EH (cell line): Measurements from ENCODE around the gene TIMMDC1.
"Not testable (repeated sequence)": the region's sequence is repeated elsewhere in the genome, so short reads cannot be mapped to it uniquely, and the experiment has no call there.

Source experiments
- DNase-seq: peaks from one replicate; pipeline ENCODE4 v3.0.0-alpha.2; 2015; ENCODE audit warnings: low read depth

TIMMDC1 gene

GRCh38 chr3:119510690-119511089 lies 12.3 kb downstream of the TIMMDC1 start:
- no peak for DNase-seq

- DNase-seq, result no peak
These were observed 16.3 kb downstream of the TIMMDC1 start for GRCh38 chr3:119514637-119515036.

- DNase-seq, result no peak
These were observed 18.8 kb downstream of the TIMMDC1 start for GRCh38 chr3:119517112-119517511.

DNA sequence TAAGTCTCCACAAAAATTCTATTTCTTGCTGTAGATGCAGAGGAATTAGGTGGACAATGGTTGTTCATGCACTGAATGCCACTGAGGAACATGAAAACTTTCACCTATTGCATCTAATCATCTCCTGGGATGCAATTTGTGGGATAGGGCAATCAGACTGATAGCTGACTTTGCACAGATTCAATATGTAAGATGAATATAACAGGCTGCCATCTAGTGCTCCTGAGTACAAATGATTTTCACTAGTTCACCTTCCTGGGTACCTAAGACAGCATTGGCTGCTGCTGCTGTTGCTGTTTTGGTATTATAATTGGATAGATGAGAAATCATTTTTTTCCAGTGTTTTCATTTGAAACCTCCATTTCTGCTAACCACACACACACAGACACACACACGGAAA lies 19.7 kb downstream of the TIMMDC1 start:
- DNase-seq, result no peak

DNA sequence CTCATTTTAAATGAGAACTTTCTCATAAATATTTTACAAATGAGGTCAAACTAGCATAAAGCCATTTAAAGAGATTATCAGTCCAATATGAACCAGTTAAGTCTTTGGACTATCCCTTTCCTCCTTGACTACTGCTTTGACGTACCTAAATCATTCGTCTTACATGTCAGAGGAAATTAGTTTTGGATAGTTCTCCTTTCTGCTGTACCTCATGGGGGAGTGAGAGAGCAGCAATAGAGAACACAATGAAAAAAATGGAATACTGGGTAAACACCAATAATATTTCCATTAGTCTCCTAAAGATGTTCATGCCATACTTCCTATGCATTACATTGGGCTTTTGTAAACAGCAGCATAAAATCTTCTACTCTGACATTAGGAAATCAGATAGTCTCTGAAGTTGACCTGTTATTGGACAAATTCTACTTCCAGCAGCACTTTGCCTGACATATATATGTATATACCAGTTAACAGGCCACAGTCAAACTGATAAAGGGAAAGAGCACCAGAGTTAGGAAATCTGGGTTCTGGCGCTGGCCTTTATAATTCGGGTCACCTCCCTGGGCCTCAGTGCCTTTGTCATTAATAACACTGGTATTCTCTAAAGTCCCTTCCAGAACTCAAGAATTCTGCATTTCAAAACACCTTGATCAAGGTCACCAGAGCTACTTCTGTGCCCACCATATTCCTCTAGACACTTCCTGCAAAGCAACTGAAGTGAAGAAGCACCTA lies 26.8 kb downstream of the TIMMDC1 start:
- DNase-seq, result peak; percentile 25

DNA sequence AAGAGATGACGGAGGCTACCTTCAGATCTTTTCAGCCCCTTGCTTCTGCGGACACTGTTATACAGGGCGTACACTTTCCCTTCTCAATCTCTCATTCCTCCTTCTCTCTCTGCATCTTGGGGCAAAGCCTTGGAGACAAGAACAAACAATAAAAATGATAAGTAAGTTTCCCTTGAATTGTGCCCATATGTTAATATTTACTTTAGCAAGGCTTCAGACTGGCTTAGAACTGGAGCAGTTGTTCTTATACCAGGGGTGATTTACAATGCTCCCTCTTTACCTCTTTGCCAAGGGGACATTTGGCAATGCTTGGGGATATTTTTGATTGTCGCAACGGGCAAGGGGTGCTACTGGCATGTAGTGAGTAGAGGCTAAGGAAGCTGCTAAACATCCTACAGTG lies 29.4 kb downstream of the TIMMDC1 start:
- no peak for DNase-seq

DNA sequence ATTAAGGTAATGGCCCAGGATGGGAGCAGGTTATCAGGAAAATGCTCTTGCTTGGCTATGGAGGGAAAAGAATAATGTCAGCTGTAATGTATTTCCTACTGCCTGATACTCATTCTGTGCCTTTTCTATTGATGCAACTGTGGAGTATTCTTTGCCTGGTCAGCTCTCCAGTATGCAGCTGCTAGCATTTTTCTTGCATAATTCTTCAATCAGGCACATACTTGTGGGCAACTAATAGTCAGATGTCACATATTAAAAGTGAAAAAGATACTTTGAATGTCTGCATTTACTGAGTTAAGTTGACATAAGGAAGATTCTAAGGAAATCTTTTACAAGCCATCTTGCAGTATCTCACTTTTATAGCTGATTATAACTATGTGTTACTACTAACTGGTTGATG lies 31.5 kb downstream of the TIMMDC1 start:
- DNase-seq, result peak; percentile 86

GRCh38 chr3:119530456-119530855 lies 32.1 kb downstream of the TIMMDC1 start:
- DNase-seq, result no peak

DNA sequence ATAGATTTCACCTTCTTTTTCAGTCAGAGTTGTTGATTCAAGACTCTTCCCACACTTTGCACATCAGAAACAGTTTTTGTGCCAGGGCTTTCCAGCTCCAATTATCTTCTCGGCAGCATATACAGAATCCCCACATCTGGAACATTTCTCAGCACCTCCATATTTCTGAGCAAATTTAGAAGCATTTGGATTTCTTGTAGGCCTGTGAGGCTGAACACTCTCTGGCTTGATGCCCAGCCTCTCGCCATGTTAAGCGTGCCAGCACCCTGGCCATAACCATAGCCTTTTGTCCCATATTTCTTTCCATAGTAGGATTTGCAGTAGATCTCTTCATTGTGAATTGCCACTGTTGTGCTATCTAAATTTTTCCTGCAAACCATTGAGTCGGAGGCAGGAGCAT lies 32.8 kb downstream of the TIMMDC1 start:
- DNase-seq, result no peak

DNA sequence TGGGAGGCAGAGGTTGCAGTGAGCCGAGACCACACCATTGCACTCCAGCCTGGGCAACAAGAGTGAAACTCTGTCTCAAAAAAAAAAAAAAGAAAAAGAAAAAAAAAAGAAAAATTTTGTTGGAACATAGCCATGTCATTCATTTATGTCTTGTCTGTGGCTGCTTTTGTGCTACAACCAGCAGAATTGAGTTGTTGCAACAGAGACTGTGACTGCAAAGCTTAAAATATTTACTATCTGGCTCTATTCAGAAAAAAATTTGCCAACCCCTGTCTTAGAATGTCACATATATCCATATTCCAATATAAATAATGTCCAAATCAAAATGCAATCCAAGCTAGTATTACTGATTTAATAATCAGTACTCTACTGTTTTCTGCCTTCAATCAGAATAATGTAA lies 35.9 kb downstream of the TIMMDC1 start:
- no peak for DNase-seq

DNA sequence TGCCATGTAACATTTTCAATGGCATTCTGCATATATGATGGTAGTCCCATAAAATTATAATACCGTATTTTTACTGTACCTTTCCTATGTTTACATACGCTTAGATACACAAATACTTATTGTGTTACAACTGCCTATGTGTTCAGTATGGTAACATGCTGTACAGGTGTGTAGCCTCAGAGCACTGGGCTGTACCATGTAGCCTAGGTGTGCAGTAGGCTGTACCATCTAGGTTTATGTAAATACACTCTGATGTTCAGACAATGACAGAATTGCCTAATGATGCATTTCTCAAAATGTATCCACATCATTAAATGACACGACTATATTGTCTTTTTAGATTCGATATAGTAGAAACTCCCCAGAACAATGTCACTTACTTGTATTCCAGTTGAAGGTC lies 38.4 kb downstream of the TIMMDC1 start:
- no peak for DNase-seq

DNA sequence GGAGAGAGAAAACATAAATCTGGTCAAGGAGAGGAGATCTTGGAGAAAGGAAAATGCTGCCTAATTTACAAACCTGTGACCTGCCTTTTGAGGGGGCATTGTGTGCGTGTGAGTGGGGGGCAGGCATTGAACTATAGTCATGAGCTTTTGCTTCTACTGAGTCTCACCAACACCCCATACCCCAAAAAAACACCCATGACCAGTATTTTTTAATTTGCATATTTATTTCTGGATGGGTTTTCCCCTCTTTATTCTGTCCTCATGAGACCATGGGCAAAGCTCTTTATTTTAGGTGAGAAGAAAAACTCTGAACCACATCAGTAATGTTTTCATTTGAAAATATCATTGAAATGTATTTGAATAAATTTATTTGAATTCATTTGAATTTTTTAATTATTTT lies 40.4 kb downstream of the TIMMDC1 start:
- no peak for DNase-seq

DNA sequence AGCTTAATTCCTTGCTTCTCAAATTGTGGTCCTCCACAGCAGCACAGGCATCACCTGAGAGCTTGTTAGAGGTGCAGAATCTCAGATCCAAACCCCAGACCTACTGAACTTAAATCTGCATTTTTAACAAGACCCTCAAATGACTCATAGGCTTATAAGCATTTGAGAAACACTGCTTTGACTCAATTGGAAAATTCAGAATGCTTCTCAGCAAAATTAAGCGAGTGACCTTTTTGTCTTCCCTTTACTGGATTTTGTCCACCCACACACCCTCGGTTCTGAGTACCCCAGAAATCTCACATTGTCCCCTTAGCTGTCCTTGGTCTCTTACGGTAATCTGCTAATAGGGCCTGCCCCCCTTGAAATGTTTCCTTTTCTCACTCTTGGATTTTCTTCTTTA lies 43.2 kb downstream of the TIMMDC1 start:
- DNase-seq, result no peak

- no peak for DNase-seq
These were observed 43.9 kb downstream of the TIMMDC1 start for GRCh38 chr3:119542168-119542767.

DNA sequence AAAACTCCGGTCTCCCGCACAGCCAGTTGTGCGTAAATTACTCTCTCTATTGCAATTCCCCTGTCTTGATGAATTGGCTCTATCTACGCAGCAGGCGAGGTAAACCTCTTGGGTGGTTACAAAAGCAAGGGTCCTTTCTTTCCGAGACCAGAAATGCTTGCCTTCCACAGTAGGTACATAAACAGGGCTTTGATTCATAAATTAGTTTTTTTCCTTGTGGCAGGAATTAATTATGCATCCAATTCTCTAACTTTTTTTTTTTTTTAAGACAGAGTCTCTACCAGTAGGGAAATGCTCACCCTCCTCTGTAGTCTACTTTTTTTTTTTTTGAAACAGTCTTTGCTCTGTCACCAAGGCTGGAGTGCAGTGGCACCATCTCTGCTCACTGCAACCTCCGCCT lies 44.8 kb downstream of the TIMMDC1 start:
- no peak for DNase-seq

- no peak for DNase-seq
These were observed 48.9 kb downstream of the TIMMDC1 start for GRCh38 chr3:119547227-119547626.

- no peak for DNase-seq
These were observed 50.0 kb downstream of the TIMMDC1 start for GRCh38 chr3:119548341-119548740.

DNA sequence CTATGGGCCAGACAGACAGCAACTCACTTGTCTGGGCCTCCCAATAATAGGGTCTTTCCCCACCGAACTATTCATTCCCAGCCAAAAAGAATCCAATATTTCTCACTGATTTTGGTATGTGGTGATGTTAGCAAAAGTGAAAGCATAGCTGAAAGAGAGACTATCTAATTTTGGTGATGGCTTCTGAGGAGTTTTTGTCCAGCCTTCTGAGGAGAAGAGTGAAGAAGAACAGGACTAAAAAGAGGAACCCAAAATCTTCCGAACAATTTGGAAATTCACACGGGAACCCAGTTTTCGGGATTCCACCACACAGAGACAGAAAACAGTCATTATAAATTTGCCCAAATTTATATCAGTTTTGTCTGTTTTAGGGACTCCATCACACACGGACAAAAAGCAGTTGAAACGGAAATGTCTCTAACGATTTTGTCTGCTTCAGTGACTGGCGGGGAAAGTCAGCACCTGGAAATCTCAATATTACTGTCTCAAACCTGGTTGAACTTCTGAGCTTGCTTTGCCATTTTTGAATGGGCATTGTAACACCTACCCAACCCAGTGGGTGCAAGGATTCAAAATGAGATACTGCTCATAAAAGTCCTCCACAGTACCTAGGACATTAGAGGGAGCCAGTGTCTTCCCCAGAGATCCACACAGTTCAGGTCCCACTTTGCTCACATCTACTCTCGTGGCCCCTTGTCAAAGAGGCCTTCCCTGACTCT lies 52.0 kb downstream of the TIMMDC1 start:
- no peak for DNase-seq

DNA sequence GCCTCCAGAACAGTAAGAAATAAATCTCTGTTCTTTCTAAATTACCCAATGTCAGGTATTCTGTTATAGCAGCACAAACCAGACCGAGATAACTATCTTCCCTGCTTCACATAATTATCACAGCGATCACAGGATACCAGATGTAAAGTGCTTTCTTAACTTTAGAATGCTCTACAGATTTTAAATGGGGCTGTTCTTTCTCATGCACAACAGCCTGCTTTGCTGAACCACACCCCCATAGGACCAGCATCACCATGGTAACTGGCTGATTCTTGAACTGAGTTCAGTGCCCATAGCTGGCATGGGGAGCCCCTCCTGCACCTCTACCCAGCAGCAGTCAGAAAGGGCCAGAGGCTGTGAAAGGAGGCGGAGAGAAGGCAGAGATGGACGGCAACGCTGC lies 53.3 kb downstream of the TIMMDC1 start:
- no peak for DNase-seq

- not testable (repeated sequence) for DNase-seq
These were observed 54.6 kb downstream of the TIMMDC1 start for GRCh38 chr3:119552928-119553327.

- DNase-seq, result no peak
These were observed 55.6 kb downstream of the TIMMDC1 start for GRCh38 chr3:119553823-119554415.

GRCh38 chr3:119555309-119555735 lies 57.0 kb downstream of the TIMMDC1 start:
- DNase-seq, result no peak

GRCh38 chr3:119555929-119556328 lies 57.6 kb downstream of the TIMMDC1 start:
- DNase-seq, result no peak
